Measurements from ENCODE around the gene CKAP4.

DNA sequence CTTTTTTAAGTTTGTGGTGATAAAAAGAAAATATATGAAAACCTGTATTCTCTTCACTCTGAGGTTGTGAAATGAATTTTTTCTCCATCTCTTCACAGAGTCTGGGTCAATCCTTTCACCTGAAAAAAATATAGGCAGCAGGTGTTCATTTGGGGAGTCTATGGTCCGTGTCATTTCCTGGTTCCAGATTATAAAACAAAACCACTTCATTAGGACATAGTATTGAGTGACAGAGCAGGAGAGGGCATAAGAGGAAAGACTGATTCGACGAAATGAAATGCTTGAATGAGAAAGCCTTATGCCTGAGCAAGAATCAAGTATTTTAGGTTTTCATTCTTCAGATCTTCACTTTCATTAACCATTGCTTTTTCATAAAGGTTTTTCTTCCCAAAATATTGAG is 57.2 kb downstream of the CKAP4 start:
- TF ChIP-seq, protein P1, sequence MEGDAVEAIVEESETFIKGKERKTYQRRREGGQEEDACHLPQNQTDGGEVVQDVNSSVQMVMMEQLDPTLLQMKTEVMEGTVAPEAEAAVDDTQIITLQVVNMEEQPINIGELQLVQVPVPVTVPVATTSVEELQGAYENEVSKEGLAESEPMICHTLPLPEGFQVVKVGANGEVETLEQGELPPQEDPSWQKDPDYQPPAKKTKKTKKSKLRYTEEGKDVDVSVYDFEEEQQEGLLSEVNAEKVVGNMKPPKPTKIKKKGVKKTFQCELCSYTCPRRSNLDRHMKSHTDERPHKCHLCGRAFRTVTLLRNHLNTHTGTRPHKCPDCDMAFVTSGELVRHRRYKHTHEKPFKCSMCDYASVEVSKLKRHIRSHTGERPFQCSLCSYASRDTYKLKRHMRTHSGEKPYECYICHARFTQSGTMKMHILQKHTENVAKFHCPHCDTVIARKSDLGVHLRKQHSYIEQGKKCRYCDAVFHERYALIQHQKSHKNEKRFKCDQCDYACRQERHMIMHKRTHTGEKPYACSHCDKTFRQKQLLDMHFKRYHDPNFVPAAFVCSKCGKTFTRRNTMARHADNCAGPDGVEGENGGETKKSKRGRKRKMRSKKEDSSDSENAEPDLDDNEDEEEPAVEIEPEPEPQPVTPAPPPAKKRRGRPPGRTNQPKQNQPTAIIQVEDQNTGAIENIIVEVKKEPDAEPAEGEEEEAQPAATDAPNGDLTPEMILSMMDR (IDR thresholded peaks at IDR 0.05) = no peak
- TF ChIP-seq ZFX (IDR thresholded peaks at IDR 0.05; ENCODE audit: borderline replicate concordance) = no peak

Data from 22Rv1 (cell line).